Measurements from ENCODE around the gene TAOK2. TPM values are rescaled to one million over a fixed set of nuclear protein-coding genes. Genes with fewer than 3 reads are reported as not detected.
A peak's percentile ranks its signal among the peaks of the same experiment; 100 is the strongest.

TAOK2 gene
- polyA plus RNA-seq, 3 donors, result 1.1 to 19.2 (median 2.3) TPM

DNA sequence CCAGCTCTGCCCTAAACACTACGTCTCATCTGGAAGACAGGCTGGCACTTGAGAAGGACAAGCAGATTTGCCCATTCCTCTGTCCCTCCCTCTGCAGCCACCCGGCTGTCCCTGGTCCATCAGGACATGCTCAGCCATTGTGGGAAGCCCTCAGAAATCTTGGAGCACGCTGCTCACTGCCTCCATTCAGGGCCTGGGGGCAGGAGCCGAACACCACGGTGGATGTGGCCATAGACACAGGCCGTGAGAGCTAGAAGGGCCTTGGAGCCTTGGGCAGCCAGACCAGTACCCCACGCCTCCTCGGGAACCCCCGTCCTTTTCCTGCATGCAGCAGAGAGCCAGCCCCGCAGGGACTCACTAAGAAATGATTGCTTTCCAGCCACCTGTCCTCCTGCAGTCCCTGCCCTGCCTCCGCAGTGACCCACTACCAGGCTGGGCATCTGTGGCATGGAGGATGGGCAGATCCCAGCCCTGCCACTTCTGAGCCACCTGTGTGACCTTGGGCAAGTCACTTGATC, 33.8 kb downstream of the TAOK2 start:
- Histone ChIP-seq H3K27me3 (ENCODE audit: control insufficient read depth in 2 of 2, insufficient read depth in 2 of 2, low read length in 2 of 2) (peaks cover 18 to 31% of the 10 kb centered on the region in 2 donors), H3K9ac (ENCODE audit: insufficient read depth, low read length, poor library complexity, severe bottlenecking) (no peak overlapping the region), H3K79me2 (ENCODE audit: insufficient read depth, low read length) (no peaks in the 10 kb centered on the region), H3K4me2 (replicated peaks; ENCODE audit: extremely low read depth, low read length, poor library complexity, severe bottlenecking) (no peak overlapping the region), H3K4me3 (replicated peaks in 1 of 3; ENCODE audit: low read depth in 2 of 3, low read length in 3 of 3) (no peak overlapping the region), H3K9me3 (replicated peaks in 1 of 2; ENCODE audit: control insufficient read depth in 1 of 2, insufficient read depth in 1 of 2, low read length in 2 of 2) (peaks cover 0 to 12% of the 10 kb centered on the region in 2 donors), H3K4me1 (ENCODE audit: control insufficient read depth in 1 of 2, insufficient read depth in 2 of 2, low read length in 2 of 2) (peaks cover 10 to 17% of the 10 kb centered on the region in 2 donors), H3K27ac (ENCODE audit: low read depth in 1 of 2, low read length in 2 of 2) (no peak overlapping the region), H3K36me3 (replicated peaks in 1 of 2; ENCODE audit: control insufficient read depth in 1 of 2, insufficient read depth in 2 of 2, low read length in 2 of 2) (peaks cover 2 to 14% of the 10 kb centered on the region in 2 donors), H2AFZ (ENCODE audit: insufficient read depth, low read depth, low read length, poor library complexity, severe bottlenecking) (no peak overlapping the region), H4K20me1 (ENCODE audit: insufficient read depth, low read length) (peaks cover 5% of the 10 kb centered on the region)
- 82% methylated on average over 11 of the region's 11 CpGs for WGBS (ENCODE audit: insufficient coverage)
- H3K36me3 Mint-ChIP-seq, result peaks cover 14 to 20% of the 10 kb centered on the region in 2 donors
- H3K27ac Mint-ChIP-seq, result no peak overlapping the region
- H3K27me3 Mint-ChIP-seq (ENCODE audit: low read depth in 3 of 3), result peaks cover 25 to 44% (median 35%) of the 10 kb centered on the region in 3 donors
- intact Hi-C loops (cut with micrococcal nuclease), result loop anchor here in 1 of 2 donors (5.0 kb wide), 2 partner anchors 60 to 310 kb away; no protein-coding TSS in a partner anchor
- H3K9me3 Mint-ChIP-seq, result peaks cover 0 to 14% (median 3%) of the 10 kb centered on the region in 7 donors
- H3K4me3 Mint-ChIP-seq, result no peak overlapping the region
- peaks cover 7% of the 10 kb centered on the region for H3K4me1 Mint-ChIP-seq
- TF ChIP-seq, protein P1, sequence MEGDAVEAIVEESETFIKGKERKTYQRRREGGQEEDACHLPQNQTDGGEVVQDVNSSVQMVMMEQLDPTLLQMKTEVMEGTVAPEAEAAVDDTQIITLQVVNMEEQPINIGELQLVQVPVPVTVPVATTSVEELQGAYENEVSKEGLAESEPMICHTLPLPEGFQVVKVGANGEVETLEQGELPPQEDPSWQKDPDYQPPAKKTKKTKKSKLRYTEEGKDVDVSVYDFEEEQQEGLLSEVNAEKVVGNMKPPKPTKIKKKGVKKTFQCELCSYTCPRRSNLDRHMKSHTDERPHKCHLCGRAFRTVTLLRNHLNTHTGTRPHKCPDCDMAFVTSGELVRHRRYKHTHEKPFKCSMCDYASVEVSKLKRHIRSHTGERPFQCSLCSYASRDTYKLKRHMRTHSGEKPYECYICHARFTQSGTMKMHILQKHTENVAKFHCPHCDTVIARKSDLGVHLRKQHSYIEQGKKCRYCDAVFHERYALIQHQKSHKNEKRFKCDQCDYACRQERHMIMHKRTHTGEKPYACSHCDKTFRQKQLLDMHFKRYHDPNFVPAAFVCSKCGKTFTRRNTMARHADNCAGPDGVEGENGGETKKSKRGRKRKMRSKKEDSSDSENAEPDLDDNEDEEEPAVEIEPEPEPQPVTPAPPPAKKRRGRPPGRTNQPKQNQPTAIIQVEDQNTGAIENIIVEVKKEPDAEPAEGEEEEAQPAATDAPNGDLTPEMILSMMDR (IDR thresholded peaks at IDR 0.05), result no peak
- no peak for DNase-seq

DNA sequence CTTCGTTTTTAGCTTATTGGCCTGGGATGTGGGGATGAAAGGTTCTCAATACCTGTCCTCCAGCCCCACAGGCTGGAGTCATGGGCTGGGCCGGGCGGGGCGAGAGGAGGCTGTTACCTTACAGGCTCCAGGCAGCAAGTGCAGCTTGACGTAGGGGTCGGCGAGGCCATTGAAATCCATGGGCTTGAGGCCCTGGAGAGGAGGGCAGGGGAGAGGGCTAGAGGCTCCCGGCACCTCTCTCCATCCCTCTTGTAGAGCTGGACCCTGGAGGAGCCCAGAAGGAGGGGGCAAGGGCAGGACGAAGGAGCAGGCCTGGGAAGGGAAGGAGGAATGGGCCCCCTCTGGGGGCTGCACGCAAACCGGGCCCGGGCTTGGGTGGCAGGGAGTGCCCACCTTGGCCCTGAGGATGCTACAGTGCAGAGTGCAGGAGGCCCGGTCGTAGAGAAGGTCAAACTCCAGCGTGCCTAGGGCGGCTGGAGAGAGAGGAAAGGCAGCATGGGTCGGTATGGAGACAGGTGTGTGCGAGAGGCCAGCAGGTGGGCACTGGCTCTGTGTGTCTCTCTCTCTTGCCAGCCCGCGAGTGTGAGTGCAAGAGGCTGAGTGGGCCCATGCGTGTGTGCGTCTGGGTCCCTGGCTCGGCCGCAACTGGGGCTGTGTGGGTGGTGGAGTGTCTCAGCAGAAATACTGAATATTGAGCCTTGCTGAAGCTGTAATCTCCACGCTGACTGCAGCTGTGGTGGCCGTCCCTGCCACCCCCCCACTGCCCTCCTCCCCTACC, 35.6 kb downstream of the TAOK2 start:
- H3K36me3 Mint-ChIP-seq, result peaks cover 2 to 4% of the 10 kb centered on the region in 2 donors
- TF ChIP-seq, protein P1 (IDR thresholded peaks at IDR 0.05), result no peak
- no peak overlapping the region for H3K9ac ChIP-seq (ENCODE audit: insufficient read depth, low read length, poor library complexity, severe bottlenecking)
- H3K4me1 Mint-ChIP-seq, result peaks cover 7% of the 10 kb centered on the region
- intact Hi-C loops (cut with micrococcal nuclease), result loop anchor here in 1 of 2 donors (5.0 kb wide), 2 partner anchors 62 to 312 kb away; no protein-coding TSS in a partner anchor
- H3K4me2 ChIP-seq (replicated peaks; ENCODE audit: extremely low read depth, low read length, poor library complexity, severe bottlenecking), result no peak overlapping the region
- no peak overlapping the region for H3K27ac ChIP-seq (ENCODE audit: low read depth in 1 of 2, low read length in 2 of 2)
- 64% methylated on average over 18 of the region's 26 CpGs for WGBS (ENCODE audit: insufficient coverage)
- H3K9me3 Mint-ChIP-seq, result peaks cover 0 to 17% (median 3%) of the 10 kb centered on the region in 7 donors
- peaks cover 33 to 57% (median 45%) of the 10 kb centered on the region in 3 donors for H3K27me3 Mint-ChIP-seq (ENCODE audit: low read depth in 3 of 3)
- H4K20me1 ChIP-seq (ENCODE audit: insufficient read depth, low read length), result peaks cover 5% of the 10 kb centered on the region
- H3K27me3 ChIP-seq (ENCODE audit: control insufficient read depth in 2 of 2, insufficient read depth in 2 of 2, low read length in 2 of 2), result peaks cover 18 to 39% of the 10 kb centered on the region in 2 donors
- H3K4me3 ChIP-seq (replicated peaks in 1 of 3; ENCODE audit: low read depth in 2 of 3, low read length in 3 of 3), result no peak overlapping the region
- no peak for DNase-seq
- H3K36me3 ChIP-seq (replicated peaks in 1 of 2; ENCODE audit: control insufficient read depth in 1 of 2, insufficient read depth in 2 of 2, low read length in 2 of 2), result no peaks in the 10 kb centered on the region
- H3K9me3 ChIP-seq (replicated peaks in 1 of 2; ENCODE audit: control insufficient read depth in 1 of 2, insufficient read depth in 1 of 2, low read length in 2 of 2), result peaks cover 0 to 12% of the 10 kb centered on the region in 2 donors
- H2AFZ ChIP-seq (ENCODE audit: insufficient read depth, low read depth, low read length, poor library complexity, severe bottlenecking), result no peak overlapping the region
- peak overlapping the region in 1 of 2 donors; percentile 37 for H3K4me3 Mint-ChIP-seq
- H3K27ac Mint-ChIP-seq, result no peak overlapping the region
- peaks cover 10 to 17% of the 10 kb centered on the region in 2 donors for H3K4me1 ChIP-seq (ENCODE audit: control insufficient read depth in 1 of 2, insufficient read depth in 2 of 2, low read length in 2 of 2)
- no peaks in the 10 kb centered on the region for H3K79me2 ChIP-seq (ENCODE audit: insufficient read depth, low read length)
